ENCODE measurements around the gene SSU72.
A peak's percentile ranks its signal among the peaks of the same experiment; 100 is the strongest.

The SSU72 gene

DNA sequence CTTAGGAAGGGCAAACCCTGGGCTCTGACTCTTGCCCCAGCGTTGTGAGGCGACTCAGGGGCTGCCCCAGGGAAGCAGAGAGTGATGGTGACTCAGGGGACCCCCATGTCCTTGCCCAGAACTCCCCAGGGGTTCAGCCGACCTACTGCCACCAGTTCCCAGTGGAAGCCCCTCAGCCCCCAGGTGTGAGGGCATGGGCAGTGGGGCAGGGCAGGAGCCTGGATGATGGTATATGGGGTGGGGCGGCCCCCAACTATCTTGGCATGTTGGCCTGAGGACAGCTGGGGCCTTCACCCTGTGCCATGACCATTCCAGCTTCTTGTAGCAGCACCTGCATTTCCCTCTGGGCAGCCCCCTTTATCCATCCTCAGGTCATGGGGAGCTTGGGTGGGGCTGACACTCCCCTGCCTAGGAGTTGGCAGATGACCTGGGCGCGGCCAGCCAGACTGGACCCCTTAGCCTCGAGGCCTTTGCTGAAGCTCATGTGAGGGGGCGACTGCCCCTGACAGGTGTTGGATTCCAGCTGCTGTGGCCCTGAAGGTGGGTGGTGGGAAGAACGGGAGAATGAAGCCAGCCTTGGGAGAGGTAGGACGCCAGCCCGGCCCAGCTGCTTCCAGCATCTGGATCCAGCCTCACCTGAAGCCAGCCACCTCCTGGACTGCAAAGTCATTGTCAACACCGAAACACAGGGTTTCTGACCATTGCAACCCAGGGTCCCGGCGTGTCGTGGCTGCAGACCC is 27.1 kb upstream of the SSU72 start:
- Histone ChIP-seq H3K4me2 (ENCODE audit: low read length) (no peak overlapping the region), H3F3A (ENCODE audit: insufficient read depth, low read length) (no peaks in the 10 kb centered on the region), H3K4me1 (ENCODE audit: insufficient read depth, low read length, severe bottlenecking) (peaks cover 3% of the 10 kb centered on the region), H3K27ac (ENCODE audit: low read depth, low read length, poor library complexity, severe bottlenecking) (no peak overlapping the region), H3K9me3 (ENCODE audit: low read length) (no peaks in the 10 kb centered on the region), H3K9me2 (ENCODE audit: low read depth, low read length) (no peaks in the 10 kb centered on the region), H3K79me2 (ENCODE audit: insufficient read depth, low read length) (no peaks in the 10 kb centered on the region), H3K9ac (ENCODE audit: low read length) (no peak overlapping the region), H2AFZ (ENCODE audit: low read length) (no peak overlapping the region), H3K4me3 (ENCODE audit: low read depth, low read length, poor library complexity, severe bottlenecking) (no peak overlapping the region), H4K20me1 (ENCODE audit: insufficient read depth, low read length) (no peaks in the 10 kb centered on the region), H3K27me3 (ENCODE audit: insufficient read depth, low read length) (no peaks in the 10 kb centered on the region), H3K36me3 (ENCODE audit: insufficient read depth, low read length) (no peaks in the 10 kb centered on the region)
- TF ChIP-seq EZH2 (IDR thresholded peaks at IDR 0.05; ENCODE audit: borderline replicate concordance, low read length), result no peak
- TF ChIP-seq, protein P1, sequence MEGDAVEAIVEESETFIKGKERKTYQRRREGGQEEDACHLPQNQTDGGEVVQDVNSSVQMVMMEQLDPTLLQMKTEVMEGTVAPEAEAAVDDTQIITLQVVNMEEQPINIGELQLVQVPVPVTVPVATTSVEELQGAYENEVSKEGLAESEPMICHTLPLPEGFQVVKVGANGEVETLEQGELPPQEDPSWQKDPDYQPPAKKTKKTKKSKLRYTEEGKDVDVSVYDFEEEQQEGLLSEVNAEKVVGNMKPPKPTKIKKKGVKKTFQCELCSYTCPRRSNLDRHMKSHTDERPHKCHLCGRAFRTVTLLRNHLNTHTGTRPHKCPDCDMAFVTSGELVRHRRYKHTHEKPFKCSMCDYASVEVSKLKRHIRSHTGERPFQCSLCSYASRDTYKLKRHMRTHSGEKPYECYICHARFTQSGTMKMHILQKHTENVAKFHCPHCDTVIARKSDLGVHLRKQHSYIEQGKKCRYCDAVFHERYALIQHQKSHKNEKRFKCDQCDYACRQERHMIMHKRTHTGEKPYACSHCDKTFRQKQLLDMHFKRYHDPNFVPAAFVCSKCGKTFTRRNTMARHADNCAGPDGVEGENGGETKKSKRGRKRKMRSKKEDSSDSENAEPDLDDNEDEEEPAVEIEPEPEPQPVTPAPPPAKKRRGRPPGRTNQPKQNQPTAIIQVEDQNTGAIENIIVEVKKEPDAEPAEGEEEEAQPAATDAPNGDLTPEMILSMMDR (IDR thresholded peaks at IDR 0.05; ENCODE audit: low read length), result no peak

DNA sequence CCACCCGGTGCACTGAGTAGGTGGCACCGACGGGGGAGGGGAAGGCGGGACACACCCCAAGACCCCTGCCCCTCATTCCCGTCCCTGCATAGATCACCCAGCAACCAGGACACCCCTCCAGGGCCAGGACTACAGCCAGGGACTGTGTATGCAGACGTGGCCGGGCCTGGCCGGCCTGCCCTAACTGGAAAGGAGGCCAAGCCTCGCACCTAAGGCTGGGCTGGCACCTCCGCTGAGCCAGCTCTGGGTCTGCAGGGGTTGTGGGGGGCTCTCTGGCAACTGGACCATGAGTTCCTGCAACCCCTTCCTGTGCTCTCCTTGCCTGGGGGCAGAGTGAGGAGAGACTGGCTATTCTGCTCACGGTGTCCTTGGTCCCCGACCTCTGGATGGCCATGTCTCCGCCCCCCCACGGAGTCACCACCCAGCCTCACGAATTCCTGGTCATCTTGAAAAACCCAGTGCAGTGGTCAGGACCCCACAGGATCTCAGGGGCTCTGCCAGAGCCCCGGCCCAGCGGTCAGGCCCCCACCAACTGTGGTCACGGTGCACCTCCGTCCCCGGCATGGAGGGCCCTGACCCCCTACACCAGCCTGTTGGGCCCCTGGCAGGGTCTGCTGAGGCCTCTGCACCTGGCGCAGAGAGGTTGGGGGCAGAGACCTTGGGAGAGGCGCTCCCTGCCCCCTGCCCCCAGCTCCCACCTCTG is 26.3 kb upstream of the SSU72 start:
- no peak overlapping the region for H3K9ac ChIP-seq (ENCODE audit: low read length)
- H3K4me2 ChIP-seq (ENCODE audit: low read length), result no peak overlapping the region
- H3K27ac ChIP-seq (ENCODE audit: low read depth, low read length, poor library complexity, severe bottlenecking), result no peak overlapping the region
- H2AFZ ChIP-seq (ENCODE audit: low read length), result no peak overlapping the region
- H3K4me1 ChIP-seq (ENCODE audit: insufficient read depth, low read length, severe bottlenecking), result no peaks in the 10 kb centered on the region
- TF ChIP-seq, protein P1 (IDR thresholded peaks at IDR 0.05; ENCODE audit: low read length), result no peak
- TF ChIP-seq EZH2 (IDR thresholded peaks at IDR 0.05; ENCODE audit: borderline replicate concordance, low read length), result no peak
- no peaks in the 10 kb centered on the region for H3K27me3 ChIP-seq (ENCODE audit: insufficient read depth, low read length)
- no peaks in the 10 kb centered on the region for H3K36me3 ChIP-seq (ENCODE audit: insufficient read depth, low read length)
- no peaks in the 10 kb centered on the region for H3K9me3 ChIP-seq (ENCODE audit: low read length)
- H3K4me3 ChIP-seq (ENCODE audit: low read depth, low read length, poor library complexity, severe bottlenecking), result no peak overlapping the region
- H4K20me1 ChIP-seq (ENCODE audit: insufficient read depth, low read length), result no peaks in the 10 kb centered on the region
- H3K79me2 ChIP-seq (ENCODE audit: insufficient read depth, low read length), result no peaks in the 10 kb centered on the region
- H3F3A ChIP-seq (ENCODE audit: insufficient read depth, low read length), result no peaks in the 10 kb centered on the region
- H3K9me2 ChIP-seq (ENCODE audit: low read depth, low read length), result no peaks in the 10 kb centered on the region

DNA sequence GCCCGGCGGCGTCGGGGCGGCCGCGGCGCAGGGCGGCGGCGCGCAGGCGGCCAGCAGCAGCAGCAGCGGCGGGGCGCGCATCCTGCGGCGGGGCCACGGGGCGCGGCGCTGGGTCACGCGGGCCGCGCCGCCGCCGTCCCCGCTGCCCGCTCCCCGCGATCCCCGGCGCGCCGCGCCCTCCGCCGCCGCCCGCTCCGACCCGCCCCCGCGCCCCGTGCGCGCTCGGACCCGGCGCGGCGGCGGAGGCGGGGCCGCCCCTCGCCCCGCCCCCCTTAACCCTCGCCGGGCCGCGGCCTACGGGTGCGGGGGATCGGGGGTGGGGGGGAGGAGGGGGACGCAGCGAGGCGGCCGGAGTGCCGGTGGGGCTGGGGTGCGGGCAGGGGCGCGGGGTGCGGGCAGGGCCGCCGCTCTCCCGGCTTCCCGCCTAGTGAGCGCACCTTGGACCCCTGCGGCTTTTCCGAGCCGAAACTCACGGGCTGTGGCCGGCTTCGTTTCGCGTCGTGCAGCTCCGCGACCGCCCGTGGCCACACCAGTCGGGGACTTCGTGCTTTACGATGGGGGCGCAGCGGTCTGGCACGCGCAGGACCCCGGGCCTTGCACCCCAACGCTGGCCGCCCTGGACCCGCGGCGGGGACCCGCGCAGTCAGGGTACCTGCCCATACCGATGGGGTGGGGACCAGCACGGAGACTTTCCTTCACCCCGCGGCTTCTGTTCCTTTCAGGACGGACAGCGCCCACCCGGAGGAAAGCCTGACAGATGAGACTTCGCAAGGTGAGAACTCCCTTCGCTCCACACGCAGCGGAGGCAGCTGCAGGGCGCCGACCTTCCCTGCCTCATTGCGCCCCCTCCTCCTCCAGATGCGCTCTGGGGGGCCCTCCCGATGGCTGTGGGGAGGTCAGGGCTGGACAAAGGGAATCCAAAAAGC is 25.5 kb upstream of the SSU72 start, which contains the start of gene FNDC10:
Gene FNDC10, minus strand, starts transcription at position 201 of the 926 bp plus-strand sequence. Its CDS starts 120 bp downstream, at position 81.
- no peaks in the 10 kb centered on the region for H3K9me2 ChIP-seq (ENCODE audit: low read depth, low read length)
- H3K79me2 ChIP-seq (ENCODE audit: insufficient read depth, low read length), result no peaks in the 10 kb centered on the region
- H3K4me2 ChIP-seq (ENCODE audit: low read length), result peak within 1 kb of the TSS; percentile 32; the same call in 1 of the 2 replicates
- no peaks in the 10 kb centered on the region for H4K20me1 ChIP-seq (ENCODE audit: insufficient read depth, low read length)
- H2AFZ ChIP-seq (ENCODE audit: low read length), result no peak within 1 kb of the TSS
- H3K4me3 ChIP-seq (ENCODE audit: low read depth, low read length, poor library complexity, severe bottlenecking), result no peak within 1 kb of the TSS
- H3F3A ChIP-seq (ENCODE audit: insufficient read depth, low read length), result no peaks in the 10 kb centered on the region
- TF ChIP-seq EZH2 (IDR thresholded peaks at IDR 0.05; ENCODE audit: borderline replicate concordance, low read length), result no peak
- TF ChIP-seq, protein P1 (IDR thresholded peaks at IDR 0.05; ENCODE audit: low read length), result no peak
- no peaks in the 10 kb centered on the region for H3K9me3 ChIP-seq (ENCODE audit: low read length)
- no peak within 1 kb of the TSS for H3K27ac ChIP-seq (ENCODE audit: low read depth, low read length, poor library complexity, severe bottlenecking)
- no peaks in the 10 kb centered on the region for H3K4me1 ChIP-seq (ENCODE audit: insufficient read depth, low read length, severe bottlenecking)
- H3K27me3 ChIP-seq (ENCODE audit: insufficient read depth, low read length), result no peaks in the 10 kb centered on the region
- no peaks in the 10 kb centered on the region for H3K36me3 ChIP-seq (ENCODE audit: insufficient read depth, low read length)
- no peak within 1 kb of the TSS for H3K9ac ChIP-seq (ENCODE audit: low read length)

Measured in OCI-LY1 (cell line).